DOHH2 (cell line): Measurements from ENCODE around the gene DAPP1.

Experiments
- H3F3A ChIP-seq: fragments of 200-600 bp; sonication (generic), shearing (Covaris generic); 2 replicates; pipeline ENCODE4 v1.6.0; 2016; ENCODE audit warnings: antibody characterized with exemption, mild to moderate bottlenecking; ENCODE audit not compliant: control insufficient read depth, insufficient read depth
- H3K27ac ChIP-seq: fragments of 200-600 bp; sonication (generic); 2 replicates; pipeline ENCODE4 v1.5.1; 2014; ENCODE audit warnings: low read depth, mild to moderate bottlenecking, low read length, moderate library complexity
- H3K27me3 ChIP-seq: fragments of 200-600 bp; sonication (generic); 2 replicates; pipeline ENCODE4 v1.6.1; 2014; ENCODE audit warnings: mild to moderate bottlenecking, low read length, mixed read lengths; ENCODE audit not compliant: control insufficient read depth
- H3K36me3 ChIP-seq: fragments of 200-600 bp; sonication (generic); 2 replicates; pipeline ENCODE4 v1.6.1; 2014; ENCODE audit warnings: mild to moderate bottlenecking, low read length, moderate library complexity, mixed read lengths; ENCODE audit not compliant: control insufficient read depth
- H3K4me1 ChIP-seq: fragments of 200-600 bp; sonication (generic); 2 replicates; pipeline ENCODE4 v1.6.1; 2014; ENCODE audit warnings: mild to moderate bottlenecking, low read length, mixed read lengths; ENCODE audit not compliant: control insufficient read depth
- H3K4me2 ChIP-seq: fragments of 200-600 bp; sonication (generic); 2 replicates; pipeline ENCODE4 v1.6.0; 2014; ENCODE audit warnings: mild to moderate bottlenecking, low read length, moderate library complexity
- H3K4me3 ChIP-seq: fragments of 200-600 bp; sonication (generic); 2 replicates; pipeline ENCODE4 v1.5.1; 2014; ENCODE audit warnings: mild to moderate bottlenecking, low read length, mixed read lengths
- H3K79me2 ChIP-seq: fragments of 200-600 bp; sonication (generic); 2 replicates; pipeline ENCODE4 v1.6.1; 2014; ENCODE audit warnings: mild to moderate bottlenecking, low read length, mixed read lengths; ENCODE audit not compliant: control insufficient read depth
- H3K9me2 ChIP-seq: fragments of 200-600 bp; sonication (generic); replicated peaks from 2 replicates; pipeline ENCODE4 v1.6.1; 2014; ENCODE audit warnings: mild to moderate bottlenecking, low read length, mixed read lengths; ENCODE audit not compliant: control insufficient read depth
- H3K9me3 ChIP-seq: fragments of 200-600 bp; sonication (generic); 2 replicates; pipeline ENCODE4 v1.6.1; 2014; ENCODE audit warnings: antibody characterized with exemption, low read length, mixed read lengths; ENCODE audit not compliant: control insufficient read depth, insufficient read depth
- H4K20me1 ChIP-seq: fragments of 200-600 bp; sonication (generic); 2 replicates; pipeline ENCODE4 v1.6.0; 2014; ENCODE audit warnings: low read depth, mild to moderate bottlenecking, antibody characterized with exemption, low read length, moderate library complexity; ENCODE audit not compliant: control insufficient read depth, insufficient read depth
- EZH2phosphoT487 ChIP-seq: fragments of 200-600 bp; sonication (generic); IDR thresholded peaks from 2 replicates; pipeline ENCODE4 v1.6.1; 2017; ENCODE audit warnings: borderline replicate concordance, mild to moderate bottlenecking, antibody characterized with exemption, low read length, moderate library complexity, mixed read lengths
- TF ChIP-seq, protein P1 (sequence below): fragments of 200-600 bp; sonication (generic); IDR thresholded peaks from one replicate; pipeline ENCODE4 v1.5.1; 2014; ENCODE audit warnings: antibody characterized with exemption, mild to moderate bottlenecking, low read depth, low read length; ENCODE audit not compliant: poor library complexity, severe bottlenecking

DAPP1 gene

DNA sequence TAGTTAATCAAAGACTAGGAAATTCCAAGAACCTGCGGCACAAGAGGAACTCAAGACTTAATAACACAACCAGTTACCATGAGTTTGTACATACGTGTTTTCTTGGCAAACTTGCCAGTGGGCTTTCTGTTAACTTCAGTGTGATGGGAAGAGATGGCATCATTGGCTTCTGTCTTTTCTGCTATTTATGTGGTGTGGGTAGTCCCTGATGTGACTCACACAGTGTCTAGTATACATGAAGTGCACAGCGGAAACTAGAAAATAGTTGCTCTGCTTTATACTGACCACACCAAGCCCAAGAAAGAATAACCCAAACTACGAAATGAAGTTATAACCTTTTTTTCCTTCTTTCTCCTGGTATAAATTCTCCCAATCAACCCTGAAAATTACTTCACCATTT, 24.5 kb downstream of the DAPP1 start:
- no peaks in the 10 kb centered on the region for H3K9me2 ChIP-seq
- H3K79me2 ChIP-seq: peaks cover 3% of the 10 kb centered on the region; the same call in 1 of the 2 replicates
- H3K9me3 ChIP-seq: no peaks in the 10 kb centered on the region
- TF ChIP-seq EZH2phosphoT487: no peak
- TF ChIP-seq, protein P1, sequence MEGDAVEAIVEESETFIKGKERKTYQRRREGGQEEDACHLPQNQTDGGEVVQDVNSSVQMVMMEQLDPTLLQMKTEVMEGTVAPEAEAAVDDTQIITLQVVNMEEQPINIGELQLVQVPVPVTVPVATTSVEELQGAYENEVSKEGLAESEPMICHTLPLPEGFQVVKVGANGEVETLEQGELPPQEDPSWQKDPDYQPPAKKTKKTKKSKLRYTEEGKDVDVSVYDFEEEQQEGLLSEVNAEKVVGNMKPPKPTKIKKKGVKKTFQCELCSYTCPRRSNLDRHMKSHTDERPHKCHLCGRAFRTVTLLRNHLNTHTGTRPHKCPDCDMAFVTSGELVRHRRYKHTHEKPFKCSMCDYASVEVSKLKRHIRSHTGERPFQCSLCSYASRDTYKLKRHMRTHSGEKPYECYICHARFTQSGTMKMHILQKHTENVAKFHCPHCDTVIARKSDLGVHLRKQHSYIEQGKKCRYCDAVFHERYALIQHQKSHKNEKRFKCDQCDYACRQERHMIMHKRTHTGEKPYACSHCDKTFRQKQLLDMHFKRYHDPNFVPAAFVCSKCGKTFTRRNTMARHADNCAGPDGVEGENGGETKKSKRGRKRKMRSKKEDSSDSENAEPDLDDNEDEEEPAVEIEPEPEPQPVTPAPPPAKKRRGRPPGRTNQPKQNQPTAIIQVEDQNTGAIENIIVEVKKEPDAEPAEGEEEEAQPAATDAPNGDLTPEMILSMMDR: no peak
- peaks cover 4% of the 10 kb centered on the region; the same call in 1 of the 2 replicates for H3F3A ChIP-seq
- H3K27me3 ChIP-seq: no peaks in the 10 kb centered on the region
- peaks cover 34% of the 10 kb centered on the region for H3K4me1 ChIP-seq
- H3K4me3 ChIP-seq: no peak overlapping the region
- no peak overlapping the region for H3K4me2 ChIP-seq
- peaks cover 3% of the 10 kb centered on the region; the same call in 1 of the 2 replicates for H4K20me1 ChIP-seq
- no peak overlapping the region for H3K27ac ChIP-seq
- H3K36me3 ChIP-seq: peaks cover 91% of the 10 kb centered on the region

DNA sequence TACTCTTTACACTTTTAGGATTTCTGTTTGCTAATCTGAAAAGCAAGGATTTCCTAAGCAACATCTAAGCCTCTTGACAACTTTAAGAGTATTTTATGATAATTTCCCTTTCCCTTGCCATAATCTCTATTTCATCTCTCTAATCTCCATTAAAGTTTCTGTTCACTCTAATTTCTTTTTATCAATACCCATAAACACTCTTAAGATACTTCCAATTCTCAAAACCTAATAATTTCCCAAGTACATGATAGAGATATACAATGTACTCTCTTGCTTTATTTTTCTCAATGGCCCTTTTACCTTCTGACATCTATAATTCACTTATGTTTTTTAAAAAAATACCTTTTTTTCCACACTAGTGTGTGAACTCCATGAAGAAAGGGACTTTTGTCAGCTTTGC, 26.8 kb downstream of the DAPP1 start:
- Histone ChIP-seq H3F3A (peaks cover 9% of the 10 kb centered on the region), H3K4me2 (no peak overlapping the region; the same call in 1 of the 2 replicates)
- TF ChIP-seq EZH2phosphoT487: no peak
- TF ChIP-seq, protein P1: no peak

DNA sequence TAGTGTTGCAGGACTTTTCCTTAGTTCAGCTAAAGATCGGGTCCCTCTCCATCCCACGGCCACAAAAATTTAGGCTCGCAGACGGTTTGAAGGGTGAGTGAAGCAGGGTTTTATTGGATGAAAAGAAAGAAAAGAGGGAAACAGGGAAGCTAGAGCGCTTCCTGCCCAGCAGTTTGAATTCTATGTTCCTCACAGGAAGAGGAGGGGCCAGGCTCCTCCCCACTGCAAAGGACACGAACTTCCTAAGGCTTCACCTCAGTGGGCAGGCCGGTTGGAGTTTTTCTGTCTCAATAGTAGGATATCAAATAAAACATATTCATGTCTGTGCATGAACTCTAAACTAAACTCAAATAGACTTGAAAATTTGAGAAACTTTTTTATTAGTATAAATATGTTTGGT, 27.4 kb downstream of the DAPP1 start:
- Histone ChIP-seq H3K4me3 (0 out of 2 replicates have a peak overlapping the region, but pooled peaks have one; percentile 3), H3K27me3 (no peaks in the 10 kb centered on the region), H3K79me2 (no peaks in the 10 kb centered on the region), H3K9me2 (no peaks in the 10 kb centered on the region), H3K9me3 (no peaks in the 10 kb centered on the region), H3F3A (peaks cover 9% of the 10 kb centered on the region), H4K20me1 (no peaks in the 10 kb centered on the region), H3K27ac (no peak overlapping the region), H3K4me2 (peak overlapping the region; percentile 24), H3K4me1 (peaks cover 53% of the 10 kb centered on the region), H3K36me3 (peaks cover 78% of the 10 kb centered on the region)
- TF ChIP-seq, protein P1: no peak
- TF ChIP-seq EZH2phosphoT487: no peak

More for the DNA sequence above, 26.8 kb downstream of the DAPP1 start:
- Histone ChIP-seq H3K36me3 (peaks cover 78% of the 10 kb centered on the region), H3K4me1 (peaks cover 53% of the 10 kb centered on the region), H4K20me1 (no peaks in the 10 kb centered on the region), H3K27me3 (no peaks in the 10 kb centered on the region), H3K79me2 (no peaks in the 10 kb centered on the region), H3K9me2 (no peaks in the 10 kb centered on the region), H3K4me3 (no peak overlapping the region), H3K9me3 (no peaks in the 10 kb centered on the region), H3K27ac (0 out of 2 replicates have a peak overlapping the region, but pooled peaks have one; percentile 1)
